Colonic mucosa (tissue), 4 donors: Measurements from ENCODE around the gene ZDHHC14. TPM values are rescaled to one million over a fixed set of nuclear protein-coding genes. Genes with fewer than 3 reads are reported as not detected.

Source experiments
- DNase-seq: peaks from one replicate; pipeline ENCODE4 v3.0.0-alpha.2; 2020
- H3K27ac ChIP-seq: fragments of 200-600 bp; one replicate; pipeline ENCODE4 v1.8.0; 2021
- H3K27me3 ChIP-seq: fragments of 200-600 bp; one replicate; pipeline ENCODE4 v1.8.0; 2021
- H3K36me3 ChIP-seq: fragments of 200-600 bp; one replicate; pipeline ENCODE4 v1.8.0; 2021
- H3K4me1 ChIP-seq: fragments of 200-600 bp; one replicate; pipeline ENCODE4 v1.8.0; 2021; ENCODE audit warnings: mild to moderate bottlenecking
- H3K4me3 ChIP-seq: fragments of 200-600 bp; one replicate; pipeline ENCODE4 v1.8.0; 2021
- H3K9ac ChIP-seq, 2 donors: one replicate each; pipeline ENCODE4 v1.7.0; 2013; ENCODE audit warnings: control low read depth in 2 of 2, low read depth in 2 of 2, low read length in 2 of 2
- H3K9me3 ChIP-seq: fragments of 200-600 bp; one replicate; pipeline ENCODE4 v1.8.0; 2021
- CTCF ChIP-seq: fragments of 200-600 bp; IDR thresholded peaks from one replicate; pipeline ENCODE4 v1.8.0; 2022; ENCODE audit warnings: antibody characterized with exemption, mild to moderate bottlenecking
- intact Hi-C: fragments of 100-400 bp; cut with DNase I; formaldehyde crosslinking; loops from one replicate; pipeline ENCODE4 v1.14.1; 2022
- total RNA-seq, 2 donors: library from RNA; stranded (reverse); fragmentation: NEBNext Ultra II Directional in 1 of 2; extraction: Animal tissue kit (Norgen Biotek cat#: 25700) in 1 of 2; gene quantifications; one replicate each; pipeline ENCODE4 v1.2.1, GENCODE V29; 2021
- donor health status: healthy.
- donor health status: DM: no; HTN: no; CAD: no.
- donor health status: DM: no; HTN: no; CAD: no.

ZDHHC14 gene
- total RNA-seq, 2 donors from 2014 or later: 8.4 to 11.4 TPM

GRCh38 chr6:157471077-157471686 lies 90.2 kb downstream of the ZDHHC14 start:
- H3K4me3 ChIP-seq: no peak overlapping the region
- no peaks in the 10 kb centered on the region for H3K36me3 ChIP-seq
- intact Hi-C loops: no loop called here
- no peak for DNase-seq
- no peaks in the 10 kb centered on the region for H3K4me1 ChIP-seq
- no peak overlapping the region for H3K9ac ChIP-seq
- H3K27ac ChIP-seq: no peak overlapping the region
- H3K27me3 ChIP-seq: no peaks in the 10 kb centered on the region
- TF ChIP-seq CTCF: no peak
- H3K9me3 ChIP-seq: no peaks in the 10 kb centered on the region

DNA sequence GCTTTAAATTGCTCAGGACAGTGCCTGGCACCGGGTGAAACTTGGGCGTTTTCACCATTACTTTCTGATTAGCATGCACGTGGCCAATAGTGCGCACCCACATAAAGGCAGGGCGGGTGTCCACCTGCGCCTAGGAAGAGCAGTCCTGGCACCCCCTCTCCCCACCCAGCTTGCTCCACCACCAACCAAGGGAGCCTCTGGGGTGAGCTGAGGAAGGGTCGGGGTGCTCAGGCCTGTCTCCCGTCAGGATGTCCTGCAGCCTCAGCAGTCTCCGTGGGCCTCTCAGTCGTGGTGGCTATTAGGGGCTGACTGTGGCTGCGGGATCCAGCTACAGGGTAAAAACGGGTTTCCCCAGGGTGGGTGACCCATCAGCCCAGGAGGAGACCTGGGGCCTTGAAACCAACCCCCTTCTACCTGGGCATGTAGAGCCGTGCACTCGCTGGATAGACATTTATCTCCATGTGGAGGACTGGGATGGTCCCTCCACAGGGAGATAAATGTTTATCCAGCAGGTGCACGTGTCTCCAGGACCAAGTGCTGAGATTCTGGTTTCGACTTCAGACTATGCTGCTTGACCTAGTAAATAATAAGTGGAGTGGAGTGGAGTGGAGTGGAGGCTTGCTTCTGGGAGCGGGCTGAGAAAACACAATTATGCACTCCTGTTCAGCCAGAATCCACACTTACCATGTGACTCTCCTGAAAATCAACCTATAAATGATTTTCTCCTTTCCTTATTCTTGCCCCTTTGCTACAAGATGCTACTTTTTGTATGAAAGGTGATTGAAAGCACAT lies 91.1 kb downstream of the ZDHHC14 start:
- Histone ChIP-seq H3K9me3 (no peaks in the 10 kb centered on the region), H3K4me3 (no peak overlapping the region), H3K9ac (no peak overlapping the region), H3K27ac (no peak overlapping the region), H3K36me3 (no peaks in the 10 kb centered on the region), H3K27me3 (no peaks in the 10 kb centered on the region), H3K4me1 (no peaks in the 10 kb centered on the region)
- intact Hi-C loops: no loop called here
- TF ChIP-seq CTCF: no peak
- no peak for DNase-seq

GRCh38 chr6:157476797-157477196 lies 95.8 kb downstream of the ZDHHC14 start:
- no peak overlapping the region for H3K4me3 ChIP-seq
- H3K36me3 ChIP-seq: no peaks in the 10 kb centered on the region
- DNase-seq: no peak
- H3K4me1 ChIP-seq: no peaks in the 10 kb centered on the region
- H3K27ac ChIP-seq: no peak overlapping the region
- TF ChIP-seq CTCF: no peak
- no peaks in the 10 kb centered on the region for H3K9me3 ChIP-seq
- intact Hi-C loops: no loop called here
- no peak overlapping the region for H3K9ac ChIP-seq
- H3K27me3 ChIP-seq: no peaks in the 10 kb centered on the region

DNA sequence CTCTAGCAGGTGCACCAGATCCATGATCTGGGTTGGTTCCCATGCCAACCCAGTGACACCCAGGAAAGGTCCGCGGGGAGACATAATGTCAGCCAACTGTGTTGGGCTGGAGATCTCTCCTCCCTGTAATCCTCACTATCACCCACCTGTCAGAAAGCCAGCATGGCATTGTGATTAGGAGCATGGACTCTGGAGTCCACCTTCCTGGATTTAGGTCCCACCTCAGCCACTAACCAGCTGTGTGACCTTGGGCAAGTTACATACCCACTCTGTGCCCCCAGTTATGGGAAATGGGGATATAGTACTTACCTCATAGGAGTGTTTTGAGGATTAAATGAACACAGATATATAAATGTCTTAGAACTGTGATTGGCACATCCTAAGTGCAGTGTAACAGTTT lies 97.9 kb downstream of the ZDHHC14 start:
- no peak for TF ChIP-seq CTCF
- no peaks in the 10 kb centered on the region for H3K27me3 ChIP-seq
- no peak overlapping the region for H3K27ac ChIP-seq
- no peak overlapping the region for H3K4me3 ChIP-seq
- no peaks in the 10 kb centered on the region for H3K4me1 ChIP-seq
- no peak overlapping the region for H3K9ac ChIP-seq
- no peak for DNase-seq
- H3K9me3 ChIP-seq: no peaks in the 10 kb centered on the region
- intact Hi-C loops: no loop called here
- no peaks in the 10 kb centered on the region for H3K36me3 ChIP-seq

DNA sequence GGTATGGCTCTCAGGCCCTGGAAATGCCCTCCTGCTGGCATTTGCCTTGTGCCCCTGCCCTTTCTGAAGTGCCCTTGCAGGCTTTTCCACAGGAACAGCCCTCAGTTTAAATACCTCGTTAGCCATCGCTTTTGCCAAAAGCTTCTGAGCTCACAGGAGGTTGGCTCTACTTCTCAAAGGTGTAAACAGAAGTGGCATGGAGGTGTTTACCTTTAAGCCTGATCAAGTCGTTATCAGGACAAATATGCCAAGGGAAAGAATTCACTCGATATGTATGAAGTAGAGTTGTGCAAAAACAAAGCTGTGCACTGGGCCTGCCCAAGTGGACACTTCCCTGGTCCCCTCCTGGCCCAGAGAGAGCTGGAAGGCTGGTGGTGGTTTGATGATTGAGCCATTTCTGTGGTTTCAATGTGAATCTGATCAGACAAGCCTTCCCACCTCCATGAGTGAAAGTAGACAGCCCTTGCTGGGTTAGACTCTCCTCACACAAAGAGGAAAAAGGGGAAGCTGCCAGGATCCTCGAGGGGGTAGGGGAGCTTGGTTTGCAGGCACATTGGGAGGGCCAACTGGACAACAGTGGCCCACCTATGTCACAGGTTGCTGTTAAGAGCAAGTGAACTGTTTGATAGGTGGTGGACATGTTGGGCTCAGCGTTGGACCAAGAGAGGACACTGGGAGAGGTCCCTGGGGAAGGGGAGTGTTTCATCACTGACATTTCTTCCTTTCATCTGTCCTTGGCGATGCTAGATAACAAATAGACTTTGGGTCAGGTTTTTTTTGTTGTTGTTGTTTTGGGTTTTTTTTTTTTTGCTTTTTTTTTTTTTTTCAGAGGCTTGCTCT lies 98.7 kb downstream of the ZDHHC14 start:
- no peak for DNase-seq
- no peaks in the 10 kb centered on the region for H3K4me1 ChIP-seq
- no peak overlapping the region for H3K9ac ChIP-seq
- no peak overlapping the region for H3K4me3 ChIP-seq
- H3K27me3 ChIP-seq: no peaks in the 10 kb centered on the region
- H3K27ac ChIP-seq: no peak overlapping the region
- intact Hi-C loops: no loop called here
- H3K9me3 ChIP-seq: no peaks in the 10 kb centered on the region
- TF ChIP-seq CTCF: no peak
- H3K36me3 ChIP-seq: no peaks in the 10 kb centered on the region
